Measurements from ENCODE around the gene SCAPER. TPM values are rescaled to one million over a fixed set of nuclear protein-coding genes. Genes with fewer than 3 reads are reported as not detected.
"Not testable (repeated sequence)": the region's sequence is repeated elsewhere in the genome, so short reads cannot be mapped to it uniquely, and the experiment has no call there.

SCAPER gene
- total and polyA plus RNA-seq, 10 of the 15 experiments (the other 5 are each of a cell fraction or from before 2014, with no cell fraction given) = 1.0 to 7.7 (median 3.9) TPM

DNA sequence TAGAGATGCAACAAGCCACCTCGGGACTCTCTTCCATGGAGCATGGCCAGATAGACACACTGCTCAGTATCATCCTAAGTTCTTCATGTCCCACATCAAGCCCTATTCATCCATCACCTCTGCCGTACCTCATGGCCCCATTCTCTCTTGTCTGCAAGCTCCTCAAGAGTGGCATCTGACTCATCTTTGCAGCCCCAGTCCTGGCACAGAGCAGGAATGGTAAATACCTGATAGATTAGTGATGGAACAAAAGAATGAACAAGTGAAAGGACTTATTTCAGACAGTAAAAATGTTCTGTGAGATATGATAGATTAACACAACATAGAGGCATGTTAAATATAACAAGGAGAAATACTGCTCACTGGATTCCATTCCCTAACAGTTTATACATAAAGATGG, 392.2 kb downstream of the SCAPER start (continued):
- TF ChIP-seq, protein P1, sequence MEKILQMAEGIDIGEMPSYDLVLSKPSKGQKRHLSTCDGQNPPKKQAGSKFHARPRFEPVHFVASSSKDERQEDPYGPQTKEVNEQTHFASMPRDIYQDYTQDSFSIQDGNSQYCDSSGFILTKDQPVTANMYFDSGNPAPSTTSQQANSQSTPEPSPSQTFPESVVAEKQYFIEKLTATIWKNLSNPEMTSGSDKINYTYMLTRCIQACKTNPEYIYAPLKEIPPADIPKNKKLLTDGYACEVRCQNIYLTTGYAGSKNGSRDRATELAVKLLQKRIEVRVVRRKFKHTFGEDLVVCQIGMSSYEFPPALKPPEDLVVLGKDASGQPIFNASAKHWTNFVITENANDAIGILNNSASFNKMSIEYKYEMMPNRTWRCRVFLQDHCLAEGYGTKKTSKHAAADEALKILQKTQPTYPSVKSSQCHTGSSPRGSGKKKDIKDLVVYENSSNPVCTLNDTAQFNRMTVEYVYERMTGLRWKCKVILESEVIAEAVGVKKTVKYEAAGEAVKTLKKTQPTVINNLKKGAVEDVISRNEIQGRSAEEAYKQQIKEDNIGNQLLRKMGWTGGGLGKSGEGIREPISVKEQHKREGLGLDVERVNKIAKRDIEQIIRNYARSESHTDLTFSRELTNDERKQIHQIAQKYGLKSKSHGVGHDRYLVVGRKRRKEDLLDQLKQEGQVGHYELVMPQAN (conservative IDR thresholded peaks at IDR 0.05) = no peak
- TF ChIP-seq PML (IDR thresholded peaks at IDR 0.05; ENCODE audit: low read length) (no peak), POLR2AphosphoS5 (IDR thresholded peaks at IDR 0.05; ENCODE audit: low read length) (no peak)
- TF ChIP-seq, protein P2, sequence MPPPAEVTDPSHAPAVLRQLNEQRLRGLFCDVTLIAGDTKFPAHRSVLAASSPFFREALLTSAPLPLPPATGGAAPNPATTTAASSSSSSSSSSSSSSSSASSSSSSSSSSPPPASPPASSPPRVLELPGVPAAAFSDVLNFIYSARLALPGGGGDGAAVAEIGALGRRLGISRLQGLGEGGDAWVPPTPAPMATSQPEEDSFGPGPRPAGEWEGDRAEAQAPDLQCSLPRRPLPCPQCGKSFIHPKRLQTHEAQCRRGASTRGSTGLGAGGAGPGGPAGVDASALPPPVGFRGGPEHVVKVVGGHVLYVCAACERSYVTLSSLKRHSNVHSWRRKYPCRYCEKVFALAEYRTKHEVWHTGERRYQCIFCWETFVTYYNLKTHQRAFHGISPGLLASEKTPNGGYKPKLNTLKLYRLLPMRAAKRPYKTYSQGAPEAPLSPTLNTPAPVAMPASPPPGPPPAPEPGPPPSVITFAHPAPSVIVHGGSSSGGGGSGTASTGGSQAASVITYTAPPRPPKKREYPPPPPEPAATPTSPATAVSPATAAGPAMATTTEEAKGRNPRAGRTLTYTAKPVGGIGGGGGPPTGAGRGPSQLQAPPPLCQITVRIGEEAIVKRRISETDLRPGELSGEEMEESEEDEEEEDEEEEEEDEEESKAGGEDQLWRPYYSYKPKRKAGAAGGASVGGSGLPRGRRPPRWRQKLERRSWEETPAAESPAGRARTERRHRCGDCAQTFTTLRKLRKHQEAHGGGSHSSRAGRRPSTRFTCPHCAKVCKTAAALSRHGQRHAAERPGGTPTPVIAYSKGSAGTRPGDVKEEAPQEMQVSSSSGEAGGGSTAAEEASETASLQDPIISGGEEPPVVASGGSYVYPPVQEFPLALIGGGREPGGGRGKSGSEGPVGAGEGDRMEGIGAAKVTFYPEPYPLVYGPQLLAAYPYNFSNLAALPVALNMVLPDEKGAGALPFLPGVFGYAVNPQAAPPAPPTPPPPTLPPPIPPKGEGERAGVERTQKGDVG (CRISPR knock-in tag; IDR thresholded peaks at IDR 0.05) = no peak

DNA sequence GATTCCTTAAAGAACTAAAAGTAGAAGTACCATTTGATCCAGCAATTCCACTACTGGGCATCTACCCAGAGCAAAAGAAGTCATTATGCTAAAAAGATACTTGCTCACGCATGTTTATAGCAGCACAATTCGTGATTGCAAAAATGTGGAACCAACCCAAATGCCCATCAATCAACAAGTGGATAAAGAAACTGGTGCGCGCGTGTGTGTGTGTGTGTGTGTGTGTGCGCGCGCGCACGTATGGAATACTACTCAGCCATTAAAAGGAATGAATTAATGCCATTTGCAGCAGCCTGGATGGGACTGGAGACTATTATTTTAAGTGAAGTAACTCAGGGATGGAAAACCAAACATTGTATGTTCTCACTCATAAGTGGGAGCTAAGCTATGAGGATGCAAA, 394.5 kb downstream of the SCAPER start:
- BruUV-seq (replicated peaks) = not testable (repeated sequence)

More for the DNA sequence above, 394.5 kb downstream of the SCAPER start:
- H3K36me3 ChIP-seq (ENCODE audit: control insufficient read depth in 2 of 2, insufficient read depth in 2 of 2, low read length in 1 of 2); SMC1A ChIA-PET (ENCODE audit: uncharacterized antibody, unreplicated experiment); H3K4me1 ChIP-seq (ENCODE audit: control insufficient read depth, insufficient read depth, low read length); H3K79me2 ChIP-seq (ENCODE audit: control insufficient read depth, insufficient read depth, low read length); H3K4me2 ChIP-seq (ENCODE audit: control insufficient read depth, insufficient read depth); CTCF ChIA-PET; POLR2A ChIA-PET; H3K9me3 ChIP-seq (replicated peaks; ENCODE audit: control insufficient read depth, insufficient read depth, low read length); ATAC-seq; H3K27ac ChIP-seq (ENCODE audit: control insufficient read depth, insufficient read depth); H3K27me3 ChIP-seq (replicated peaks in 1 of 2; ENCODE audit: control insufficient read depth in 2 of 2, insufficient read depth in 2 of 2, low read length in 1 of 2); DNase-seq (ENCODE audit: low read depth, low spot score); FAIRE-seq; in situ Hi-C loops (cut with MboI); RAD21 ChIA-PET (ENCODE audit: unreplicated experiment); H2AFZ ChIP-seq (ENCODE audit: control insufficient read depth, low read depth, low read length); H3K9ac ChIP-seq (ENCODE audit: control insufficient read depth, insufficient read depth, low read length); H3K4me3 ChIP-seq; H4K20me1 ChIP-seq (ENCODE audit: control insufficient read depth, insufficient read depth); intact Hi-C loops (cut with micrococcal nuclease; ENCODE audit: unreplicated experiment): not testable (repeated sequence)
- 96% methylated on average over 10 of the region's 10 CpGs for WGBS (ENCODE audit: insufficient coverage, insufficient replicate concordance, low lambda C conversion rate, missing lambda C conversion rate)

Data from GM12878 (cell line).